Activated CD8-positive, alpha-beta memory T cell treated with anti-CD3 and anti-CD28 coated beads for 1 hour (primary cell): ENCODE data around the gene PBRM1.

Source experiments
- DNase-seq, 2 donors: peaks; one replicate each; pipeline ENCODE4 v3.0.0-alpha.2; 2020; ENCODE audit warnings: low read depth in 1 of 2; ENCODE audit errors: extremely low read depth in 1 of 2

PBRM1 gene

DNA sequence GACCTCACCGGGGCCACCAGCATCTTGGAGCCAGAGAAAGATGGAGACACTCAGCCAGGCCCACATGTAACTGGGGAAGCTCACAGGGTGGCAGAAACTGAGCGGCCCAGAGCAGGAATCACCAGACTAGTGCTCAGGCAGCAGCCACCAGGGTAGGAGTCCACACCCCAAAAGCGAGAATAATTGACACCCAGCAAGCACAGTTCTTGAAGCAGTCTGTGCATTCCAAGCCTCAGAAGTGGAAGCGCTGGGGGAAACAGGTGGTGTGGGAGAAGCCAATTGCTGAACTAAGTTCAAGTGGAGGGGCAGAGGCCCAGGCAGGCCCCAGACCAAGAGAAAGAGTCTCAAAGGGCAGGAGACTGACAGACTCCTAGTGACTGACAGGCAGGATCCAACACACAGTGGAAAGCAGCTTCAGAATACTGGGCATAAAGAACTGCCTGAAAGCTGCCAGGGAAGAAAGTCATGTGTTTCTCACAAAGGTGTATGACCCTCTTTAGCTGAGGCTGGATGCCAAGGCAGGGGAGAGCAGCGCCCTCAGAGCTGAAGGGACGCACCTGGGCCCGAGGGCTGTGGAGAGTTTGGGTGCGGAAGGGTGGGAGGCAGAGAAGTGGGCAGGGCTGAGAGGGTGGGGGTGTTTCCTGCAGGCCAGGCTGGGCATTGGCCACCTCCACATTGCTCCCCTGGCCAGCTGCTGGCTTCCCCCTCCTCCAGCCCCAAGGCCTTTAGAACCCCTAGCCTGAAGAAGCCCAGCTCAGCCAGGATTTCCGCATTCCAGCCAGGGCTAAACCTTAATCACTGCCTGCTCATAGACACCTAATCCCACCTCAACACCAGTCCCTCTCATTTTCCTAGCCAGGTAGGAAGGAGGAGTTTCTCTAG, 159.8 kb downstream of the PBRM1 start:
- no peak for DNase-seq

DNA sequence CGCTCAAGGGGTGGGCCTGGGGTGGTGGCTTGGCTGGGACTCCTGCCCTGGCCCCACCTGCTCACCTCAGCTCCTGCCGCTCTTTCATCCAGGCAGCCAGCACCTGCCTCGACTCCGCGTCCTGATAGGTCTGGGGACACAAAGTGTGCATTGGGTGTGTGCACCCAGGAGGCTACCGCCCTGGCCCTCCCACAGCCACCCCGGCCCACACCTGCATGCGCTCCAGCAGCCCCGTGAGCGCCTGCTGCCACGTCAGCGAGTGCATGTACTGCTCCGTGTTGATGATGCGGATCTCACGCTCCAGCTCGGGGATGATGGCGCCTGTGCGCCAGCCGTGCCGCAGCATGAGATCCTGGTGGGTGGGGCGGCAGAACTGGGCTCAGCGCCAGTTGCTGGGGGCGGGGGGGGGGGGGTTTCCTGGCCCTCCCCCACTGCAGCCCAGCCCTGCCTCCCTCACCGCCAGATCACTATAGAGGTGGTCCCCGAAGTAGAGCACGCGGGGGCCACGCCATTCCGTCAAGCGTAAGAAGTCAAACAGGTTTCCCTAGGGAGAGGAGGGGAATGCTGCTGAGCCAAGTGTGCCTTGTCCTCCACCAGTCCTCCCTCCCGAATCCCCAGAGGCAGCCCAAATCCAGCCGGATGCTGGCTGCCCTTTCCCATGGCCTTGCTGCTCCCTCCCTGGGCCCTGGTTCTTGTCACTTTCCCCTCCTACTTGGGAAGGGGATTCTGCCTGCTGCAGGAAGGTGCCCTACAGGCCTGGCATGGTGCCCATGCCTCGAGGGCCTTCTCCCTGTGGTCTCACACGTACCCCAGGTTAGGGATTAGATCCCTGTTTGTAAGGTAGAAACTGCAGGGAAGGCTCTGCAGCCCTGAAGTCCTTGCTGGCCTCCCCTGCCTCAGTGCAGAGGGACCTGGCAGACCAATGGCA, 160.7 kb downstream of the PBRM1 start:
- DNase-seq: no peak

DNA sequence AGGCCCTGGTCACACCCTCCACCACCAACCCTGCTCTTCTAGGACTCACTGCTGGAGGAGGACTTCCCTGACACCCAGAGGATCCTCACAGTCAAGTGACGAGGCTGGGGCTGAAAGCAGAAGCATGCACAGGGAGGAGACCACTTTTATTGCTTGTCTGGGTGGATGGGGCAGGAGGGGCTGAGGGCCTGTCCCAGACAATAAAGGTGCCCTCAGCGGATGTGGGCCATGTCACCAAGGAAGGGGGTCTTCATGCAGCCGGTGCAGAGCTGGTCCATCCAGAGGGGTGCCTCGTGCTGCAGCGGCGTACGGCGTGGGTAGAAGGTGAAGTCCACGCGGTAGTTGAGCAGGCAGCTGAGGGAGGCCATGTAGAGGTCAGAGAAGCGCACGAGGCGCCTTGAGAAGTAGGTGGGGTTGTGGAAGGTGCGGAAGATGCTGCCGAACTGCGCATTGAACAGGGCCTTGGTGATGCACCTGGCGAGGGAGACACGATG, 161.4 kb downstream of the PBRM1 start:
- no peak for DNase-seq

DNA sequence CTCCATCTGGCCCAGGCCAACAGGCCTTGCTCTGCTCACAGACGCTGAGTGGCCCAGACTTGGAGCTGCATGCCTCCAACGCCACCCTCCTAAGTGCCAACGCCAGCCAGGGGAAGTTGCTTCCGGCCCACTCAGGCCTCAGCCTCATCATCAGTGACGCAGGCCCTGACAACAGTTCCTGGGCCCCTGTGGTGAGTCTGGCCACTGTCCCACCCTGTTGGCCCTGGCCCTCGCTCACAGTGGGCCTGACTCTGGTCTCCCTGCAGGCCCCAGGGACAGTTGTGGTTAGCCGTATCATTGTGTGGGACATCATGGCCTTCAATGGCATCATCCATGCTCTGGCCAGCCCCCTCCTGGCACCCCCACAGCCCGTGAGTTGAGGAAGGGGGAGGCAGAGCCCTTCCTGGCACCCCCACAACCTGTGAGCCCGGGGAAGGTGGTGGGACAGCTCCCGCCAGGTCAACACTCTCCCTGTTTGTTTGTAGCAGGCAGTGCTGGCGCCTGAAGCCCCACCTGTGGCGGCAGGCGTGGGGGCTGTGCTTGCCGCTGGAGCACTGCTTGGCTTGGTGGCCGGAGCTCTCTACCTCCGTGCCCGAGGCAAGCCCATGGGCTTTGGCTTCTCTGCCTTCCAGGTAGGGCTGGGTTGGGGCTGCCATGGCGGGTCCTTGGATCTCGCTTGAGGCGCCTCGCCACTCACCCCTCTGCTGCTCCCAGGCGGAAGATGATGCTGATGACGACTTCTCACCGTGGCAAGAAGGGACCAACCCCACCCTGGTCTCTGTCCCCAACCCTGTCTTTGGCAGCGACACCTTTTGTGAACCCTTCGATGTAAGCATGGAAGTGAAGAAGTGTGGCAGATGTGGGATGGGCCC, 162.1 kb downstream of the PBRM1 start:
- DNase-seq: no peak

DNA sequence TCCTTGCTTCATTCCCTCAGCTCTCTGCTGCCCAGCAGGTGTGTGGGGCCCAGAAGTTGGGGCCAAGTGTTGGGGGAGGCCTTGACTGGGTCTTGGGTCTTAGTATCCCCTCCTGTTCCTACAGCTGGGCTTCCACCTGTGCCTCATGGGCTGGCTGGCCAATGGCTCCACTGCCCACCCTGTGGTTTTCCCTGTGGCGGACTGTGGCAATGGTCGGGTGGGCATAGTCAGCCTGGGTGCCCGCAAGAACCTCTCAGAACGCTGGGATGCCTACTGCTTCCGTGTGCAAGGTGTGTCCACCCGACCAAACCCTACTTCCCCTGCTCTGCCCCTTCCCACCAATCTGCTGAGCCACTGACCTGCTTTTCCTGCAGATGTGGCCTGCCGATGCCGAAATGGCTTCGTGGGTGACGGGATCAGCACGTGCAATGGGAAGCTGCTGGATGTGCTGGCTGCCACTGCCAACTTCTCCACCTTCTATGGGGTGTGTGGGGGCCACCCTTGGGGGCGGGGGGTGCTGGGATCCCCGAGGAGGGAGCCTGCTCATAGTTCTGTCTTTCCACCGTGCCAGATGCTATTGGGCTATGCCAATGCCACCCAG, 163.0 kb downstream of the PBRM1 start:
- DNase-seq: no peak

DNA sequence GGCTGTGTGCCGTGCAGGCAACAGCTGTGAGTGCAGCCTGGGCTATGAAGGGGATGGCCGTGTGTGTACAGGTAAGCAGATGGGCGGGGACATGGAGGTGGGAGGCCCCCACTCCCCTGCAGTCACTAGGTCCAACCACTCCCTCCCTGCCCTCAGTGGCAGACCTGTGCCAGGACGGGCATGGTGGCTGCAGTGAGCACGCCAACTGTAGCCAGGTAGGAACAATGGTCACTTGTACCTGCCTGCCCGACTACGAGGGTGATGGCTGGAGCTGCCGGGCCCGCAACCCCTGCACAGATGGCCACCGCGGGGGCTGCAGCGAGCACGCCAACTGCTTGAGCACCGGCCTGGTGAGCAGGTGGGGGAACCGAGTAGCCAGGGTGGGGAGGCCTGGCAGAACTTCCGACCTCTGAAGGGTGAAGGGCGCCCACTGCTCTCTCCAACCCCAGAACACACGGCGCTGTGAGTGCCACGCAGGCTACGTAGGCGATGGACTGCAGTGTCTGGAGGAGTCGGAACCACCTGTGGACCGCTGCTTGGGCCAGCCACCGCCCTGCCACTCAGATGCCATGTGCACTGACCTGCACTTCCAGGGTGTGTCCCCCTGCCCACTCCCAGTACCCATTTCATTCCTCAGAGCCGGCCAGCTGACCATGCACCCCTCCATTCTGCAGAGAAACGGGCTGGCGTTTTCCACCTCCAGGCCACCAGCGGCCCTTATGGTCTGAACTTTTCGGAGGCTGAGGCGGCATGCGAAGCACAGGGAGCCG, 163.6 kb downstream of the PBRM1 start:
- DNase-seq: no peak

DNA sequence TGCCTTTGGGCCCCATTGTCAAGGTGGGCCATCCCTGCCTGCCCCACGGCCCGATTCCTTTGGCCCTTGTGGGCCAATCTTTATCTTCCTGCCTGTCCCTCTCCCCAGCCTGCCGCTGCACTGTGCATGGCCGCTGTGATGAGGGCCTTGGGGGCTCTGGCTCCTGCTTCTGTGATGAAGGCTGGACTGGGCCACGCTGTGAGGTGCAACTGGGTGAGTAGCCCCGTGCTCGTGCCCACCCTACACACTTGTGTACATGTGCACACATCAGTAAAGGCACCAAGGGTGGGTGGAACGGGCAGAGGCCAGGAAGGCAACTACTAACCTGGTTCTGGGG, 164.3 kb downstream of the PBRM1 start:
- no peak for DNase-seq

DNA sequence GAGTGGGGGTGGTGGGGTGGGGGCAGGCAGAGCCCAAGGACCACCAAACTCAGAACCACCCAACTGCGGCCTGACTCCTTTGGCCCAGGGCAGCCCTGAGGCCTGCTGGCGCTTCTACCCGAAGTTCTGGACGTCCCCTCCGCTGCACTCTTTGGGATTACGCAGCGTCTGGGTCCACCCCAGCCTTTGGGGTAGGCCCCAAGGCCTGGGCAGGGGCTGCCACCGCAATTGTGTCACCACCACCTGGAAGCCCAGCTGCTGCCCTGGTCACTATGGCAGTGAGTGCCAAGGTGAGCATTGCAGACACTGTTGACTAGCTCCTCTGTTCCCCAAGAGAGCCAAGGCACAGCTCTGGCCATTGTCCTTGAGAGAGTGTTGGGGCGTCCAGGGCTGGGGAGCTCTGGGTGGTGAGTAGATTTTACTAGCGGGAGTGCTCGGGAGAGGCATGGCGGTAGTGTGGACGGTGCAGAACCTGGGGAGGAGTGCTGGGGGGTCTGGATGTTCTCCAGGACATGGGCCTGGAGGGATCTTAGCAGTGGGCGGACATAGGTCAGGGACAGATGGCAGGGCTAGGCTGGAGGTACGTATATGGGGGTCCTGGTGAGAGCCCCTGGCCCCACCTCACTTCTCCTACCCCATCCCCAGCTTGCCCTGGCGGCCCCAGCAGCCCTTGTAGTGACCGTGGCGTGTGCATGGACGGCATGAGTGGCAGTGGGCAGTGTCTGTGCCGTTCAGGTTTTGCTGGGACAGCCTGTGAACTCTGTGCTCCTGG, 164.8 kb downstream of the PBRM1 start:
- no peak for DNase-seq

DNA sequence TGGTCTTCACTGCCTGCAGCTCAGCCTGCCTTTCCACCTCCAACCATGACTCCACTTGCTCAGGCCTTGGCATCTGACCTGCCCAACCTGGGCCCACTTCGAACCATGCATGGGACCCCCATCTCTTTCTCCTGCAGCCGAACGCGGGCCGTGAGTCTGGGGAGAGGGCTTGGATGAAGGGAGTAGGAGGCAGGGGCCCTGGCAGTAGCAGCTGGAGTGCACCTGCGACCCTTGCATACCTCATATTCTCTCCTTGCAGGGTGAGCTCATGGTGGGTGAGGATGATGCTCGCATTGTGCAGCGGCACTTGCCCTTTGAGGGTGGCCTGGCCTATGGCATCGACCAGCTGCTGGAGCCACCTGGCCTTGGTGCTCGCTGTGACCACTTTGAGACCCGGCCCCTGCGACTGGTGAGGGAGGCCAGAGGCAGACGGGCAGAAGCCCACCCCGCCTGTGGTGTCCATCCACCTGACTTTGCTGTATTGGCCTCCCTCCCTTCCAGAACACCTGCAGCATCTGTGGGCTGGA, 165.5 kb downstream of the PBRM1 start:
- DNase-seq: no peak

DNA sequence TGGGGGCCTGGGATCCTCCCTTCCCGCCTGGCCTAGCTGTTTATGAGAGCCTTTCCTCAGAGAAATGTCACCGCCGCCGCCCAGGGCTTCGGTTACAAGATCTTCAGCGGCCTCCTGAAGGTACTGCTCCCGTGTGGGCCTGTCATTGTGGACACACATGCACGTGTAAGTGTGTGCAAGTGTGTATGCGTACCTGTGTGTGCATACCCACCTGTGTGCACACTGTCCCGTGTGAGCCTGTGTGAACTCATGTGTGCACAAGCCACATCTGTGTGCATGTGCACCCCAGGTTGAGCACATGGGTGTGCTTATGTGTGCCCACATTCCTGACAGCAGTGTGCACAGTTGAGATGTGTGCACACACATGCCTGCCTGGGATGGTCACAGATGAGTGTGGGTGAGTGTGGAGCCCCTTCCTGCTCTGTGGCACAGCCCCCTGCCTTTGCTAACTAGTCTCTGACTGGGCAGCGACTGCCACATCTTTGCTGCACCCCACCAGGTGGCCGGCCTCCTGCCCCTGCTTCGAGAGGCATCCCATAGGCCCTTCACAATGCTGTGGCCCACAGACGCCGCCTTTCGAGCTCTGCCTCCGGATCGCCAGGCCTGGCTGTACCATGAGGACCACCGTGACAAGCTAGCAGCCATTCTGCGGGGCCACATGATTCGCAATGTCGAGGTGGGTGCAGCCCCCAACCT, 166.1 kb downstream of the PBRM1 start:
- DNase-seq: no peak

DNA sequence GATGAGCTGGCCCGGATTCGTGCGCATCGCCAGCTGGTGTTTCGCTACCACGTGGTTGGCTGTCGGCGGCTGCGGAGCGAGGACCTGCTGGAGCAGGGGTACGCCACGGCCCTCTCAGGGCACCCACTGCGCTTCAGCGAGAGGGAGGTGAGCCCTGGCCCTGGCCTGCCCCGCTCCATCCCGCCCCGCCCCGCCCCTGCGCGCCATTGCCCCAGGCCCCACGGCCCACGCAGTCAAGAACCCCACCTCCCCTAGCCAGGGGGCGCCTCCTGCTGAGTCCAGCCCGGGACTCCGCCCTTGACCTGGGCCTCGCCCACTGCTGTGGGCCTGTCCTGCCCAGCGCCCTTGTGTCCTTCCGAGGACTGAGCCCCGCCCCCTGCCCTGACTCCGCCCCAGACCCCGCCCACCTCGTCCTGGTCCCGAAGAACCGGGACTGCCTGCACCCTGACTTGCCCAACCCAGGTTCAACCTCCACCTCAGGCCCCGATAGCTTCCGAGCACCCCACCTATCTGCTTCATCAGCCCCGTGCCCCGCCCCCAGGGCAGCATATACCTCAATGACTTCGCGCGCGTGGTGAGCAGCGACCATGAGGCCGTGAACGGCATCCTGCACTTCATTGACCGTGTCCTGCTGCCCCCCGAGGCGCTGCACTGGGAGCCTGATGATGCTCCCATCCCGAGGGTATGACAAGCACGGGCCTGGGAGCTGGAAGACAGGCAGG, 166.8 kb downstream of the PBRM1 start:
- DNase-seq: no peak

DNA sequence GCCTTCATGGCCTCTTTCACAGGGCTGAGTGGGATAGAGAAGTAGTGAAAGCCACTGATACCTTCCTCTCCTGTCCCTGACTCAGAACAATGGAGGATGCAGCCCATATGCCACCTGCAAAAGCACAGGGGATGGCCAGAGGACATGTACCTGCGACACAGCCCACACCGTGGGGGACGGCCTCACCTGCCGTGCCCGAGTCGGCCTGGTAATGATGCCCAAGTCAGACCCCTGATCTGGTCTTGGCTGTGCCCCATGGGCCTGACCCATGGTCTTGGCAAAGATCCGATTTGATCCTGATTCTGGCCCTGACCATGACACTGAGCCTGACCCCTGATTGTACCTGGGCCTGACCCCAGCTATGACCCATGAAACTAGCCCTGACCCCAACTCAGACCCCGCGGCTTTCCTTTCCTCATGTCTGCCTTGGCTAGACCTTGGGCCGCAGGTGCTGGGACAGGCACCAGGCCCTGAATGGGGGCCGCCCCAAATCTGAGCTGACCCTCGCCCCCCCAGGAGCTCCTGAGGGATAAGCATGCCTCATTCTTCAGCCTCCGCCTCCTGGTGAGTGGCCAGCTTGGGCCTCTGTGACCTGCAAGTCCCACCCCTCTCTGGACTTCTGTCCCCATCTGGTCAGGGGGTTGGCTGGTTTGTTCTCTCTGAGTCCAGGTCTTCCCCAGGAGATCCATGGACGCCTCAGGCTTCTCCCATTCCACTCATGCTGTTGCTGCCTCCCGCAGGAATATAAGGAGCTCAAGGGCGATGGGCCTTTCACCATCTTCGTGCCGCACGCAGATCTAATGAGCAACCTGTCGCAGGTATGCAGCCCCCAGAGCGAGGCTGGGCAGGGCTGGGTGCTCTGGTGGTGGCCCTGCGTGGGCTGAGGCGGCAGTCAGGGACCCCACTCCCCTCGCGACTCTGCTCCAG, 167.7 kb downstream of the PBRM1 start:
- DNase-seq: no peak

DNA sequence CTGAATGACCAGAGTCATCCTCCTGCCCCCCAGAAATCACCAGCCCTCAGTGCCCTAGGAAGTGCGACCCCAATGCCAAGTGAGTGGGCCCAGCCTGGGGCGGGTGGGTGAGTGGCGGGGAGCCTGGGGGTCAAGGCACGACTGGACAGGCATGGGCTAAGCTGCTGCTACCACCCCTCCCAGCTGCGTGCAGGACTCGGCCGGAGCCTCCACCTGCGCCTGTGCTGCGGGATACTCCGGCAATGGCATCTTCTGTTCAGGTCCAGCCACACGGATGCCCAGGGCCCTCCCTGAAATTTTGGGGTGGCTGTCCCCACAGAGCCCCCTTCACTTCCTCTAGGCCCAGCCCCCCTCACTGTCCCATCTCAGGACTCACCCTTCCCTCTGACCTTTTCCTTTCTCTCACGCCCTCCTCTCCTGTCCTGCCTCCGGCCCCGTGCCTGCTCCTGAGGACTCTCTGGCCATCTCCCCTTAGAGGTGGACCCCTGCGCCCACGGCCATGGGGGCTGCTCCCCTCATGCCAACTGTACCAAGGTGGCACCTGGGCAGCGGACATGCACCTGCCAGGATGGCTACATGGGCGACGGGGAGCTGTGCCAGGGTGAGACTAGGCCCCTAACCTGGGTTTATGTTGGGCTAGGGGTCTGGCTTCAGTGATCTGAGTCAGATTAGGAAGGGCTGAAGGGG, 169.1 kb downstream of the PBRM1 start:
- no peak for DNase-seq

DNA sequence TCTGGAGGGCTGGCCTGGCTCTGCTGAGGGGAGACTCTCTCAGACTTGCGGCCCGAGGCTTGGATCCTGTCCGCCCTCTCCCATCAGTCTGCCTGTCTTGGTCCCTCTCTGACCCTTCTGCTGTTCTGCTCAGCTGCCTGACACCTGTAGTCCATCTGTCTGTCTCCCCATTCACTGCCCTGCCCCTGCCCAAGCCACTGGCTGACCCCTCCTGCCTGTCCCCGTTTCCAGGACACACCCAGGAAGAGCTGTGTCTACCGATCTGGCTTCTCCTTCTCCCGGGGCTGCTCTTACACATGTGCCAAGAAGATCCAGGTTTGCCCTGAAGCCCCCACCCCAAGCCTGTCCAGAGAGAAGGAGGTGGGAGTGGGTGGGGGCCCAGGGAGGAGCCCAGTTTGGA, 170.5 kb downstream of the PBRM1 start:
- DNase-seq: no peak

DNA sequence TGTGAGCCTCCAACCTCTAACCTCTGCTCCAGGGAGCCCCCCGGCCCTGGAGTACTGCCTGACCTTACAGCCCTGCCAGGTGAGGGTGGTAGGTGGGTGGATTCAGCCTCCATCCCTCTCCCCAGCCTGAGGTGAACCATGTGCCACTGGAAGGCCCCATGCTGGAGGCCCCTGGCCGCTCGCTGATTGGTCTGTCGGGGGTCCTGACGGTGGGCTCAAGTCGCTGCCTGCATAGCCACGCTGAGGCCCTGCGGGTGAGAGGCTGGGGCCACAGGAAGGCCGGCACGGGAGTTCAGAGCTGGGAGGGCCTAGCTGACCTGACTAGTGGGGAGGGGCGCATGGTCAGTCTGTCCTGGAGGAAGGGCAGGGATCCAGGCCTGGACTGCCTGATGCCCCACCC, 171.1 kb downstream of the PBRM1 start:
- DNase-seq: no peak

DNA sequence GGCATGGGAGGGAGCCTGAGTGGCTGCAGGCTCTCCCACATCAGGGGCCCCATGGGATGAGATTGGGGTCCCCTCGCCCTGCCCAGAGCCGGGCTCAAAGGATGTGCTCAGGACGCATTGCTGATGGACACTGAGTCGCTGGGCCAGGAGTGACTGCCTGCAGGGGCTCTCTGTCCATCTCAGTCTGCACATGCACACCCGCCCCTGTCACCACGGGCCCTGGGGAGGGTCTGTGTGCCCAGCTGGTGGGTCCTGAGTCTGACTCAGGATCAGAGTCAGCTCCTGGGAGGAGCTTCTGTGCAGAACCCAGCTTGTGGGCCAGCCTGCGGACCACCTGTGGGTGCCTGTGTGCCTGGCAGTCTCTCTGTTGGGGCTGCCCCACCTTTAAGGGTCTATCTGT, 172.4 kb downstream of the PBRM1 start:
- no peak for DNase-seq
